Measurements from ENCODE around the gene HEPN1. TPM values are rescaled to one million over a fixed set of nuclear protein-coding genes. Genes with fewer than 3 reads are reported as not detected.

Gene HEPN1
- total RNA-seq, 6 experiments from 2014 or later: 0.18 TPM; not detected in 5

GRCh38 chr11:124942466-124943253 is 23.6 kb downstream of the HEPN1 start:
- H3K4me1 ChIP-seq: peaks cover 0 to 1% (median 0%) of the 10 kb centered on the region in 4 donors
- no peak overlapping the region for H3K4me3 ChIP-seq
- no peaks in the 10 kb centered on the region for H3K9me3 ChIP-seq
- no peak overlapping the region for H3K27ac ChIP-seq
- TF ChIP-seq, protein P1, sequence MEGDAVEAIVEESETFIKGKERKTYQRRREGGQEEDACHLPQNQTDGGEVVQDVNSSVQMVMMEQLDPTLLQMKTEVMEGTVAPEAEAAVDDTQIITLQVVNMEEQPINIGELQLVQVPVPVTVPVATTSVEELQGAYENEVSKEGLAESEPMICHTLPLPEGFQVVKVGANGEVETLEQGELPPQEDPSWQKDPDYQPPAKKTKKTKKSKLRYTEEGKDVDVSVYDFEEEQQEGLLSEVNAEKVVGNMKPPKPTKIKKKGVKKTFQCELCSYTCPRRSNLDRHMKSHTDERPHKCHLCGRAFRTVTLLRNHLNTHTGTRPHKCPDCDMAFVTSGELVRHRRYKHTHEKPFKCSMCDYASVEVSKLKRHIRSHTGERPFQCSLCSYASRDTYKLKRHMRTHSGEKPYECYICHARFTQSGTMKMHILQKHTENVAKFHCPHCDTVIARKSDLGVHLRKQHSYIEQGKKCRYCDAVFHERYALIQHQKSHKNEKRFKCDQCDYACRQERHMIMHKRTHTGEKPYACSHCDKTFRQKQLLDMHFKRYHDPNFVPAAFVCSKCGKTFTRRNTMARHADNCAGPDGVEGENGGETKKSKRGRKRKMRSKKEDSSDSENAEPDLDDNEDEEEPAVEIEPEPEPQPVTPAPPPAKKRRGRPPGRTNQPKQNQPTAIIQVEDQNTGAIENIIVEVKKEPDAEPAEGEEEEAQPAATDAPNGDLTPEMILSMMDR (IDR thresholded peaks at IDR 0.05): no peak
- TF ChIP-seq POLR2A (IDR thresholded peaks at IDR 0.05): no peak
- H3K36me3 ChIP-seq: no peaks in the 10 kb centered on the region
- H3K27me3 ChIP-seq: no peaks in the 10 kb centered on the region
- intact Hi-C loops (cut with DNase I): no loop called here
- ATAC-seq: no peak
- WGBS (ENCODE audit: insufficient coverage, low coverage, low lambda C conversion rate, missing lambda C conversion rate): 66% methylated on average over 6 of the region's 6 CpGs
- DNase-seq: no peak

- 90% methylated on average over 2 of the region's 5 CpGs for WGBS (ENCODE audit: insufficient coverage, low coverage, low lambda C conversion rate, missing lambda C conversion rate)
- ATAC-seq: no peak
- TF ChIP-seq, protein P1 (IDR thresholded peaks at IDR 0.05): no peak
- TF ChIP-seq POLR2A (IDR thresholded peaks at IDR 0.05): no peak
- no peak for DNase-seq
- no peak overlapping the region for H3K4me3 ChIP-seq
- intact Hi-C loops (cut with DNase I): no loop called here
- no peak overlapping the region for H3K27ac ChIP-seq
- no peaks in the 10 kb centered on the region for H3K27me3 ChIP-seq
- peaks cover 0 to 4% (median 0%) of the 10 kb centered on the region in 4 donors for H3K4me1 ChIP-seq
- no peaks in the 10 kb centered on the region for H3K36me3 ChIP-seq
- no peaks in the 10 kb centered on the region for H3K9me3 ChIP-seq
These were observed 24.2 kb downstream of the HEPN1 start for GRCh38 chr11:124943254-124943616.

DNA sequence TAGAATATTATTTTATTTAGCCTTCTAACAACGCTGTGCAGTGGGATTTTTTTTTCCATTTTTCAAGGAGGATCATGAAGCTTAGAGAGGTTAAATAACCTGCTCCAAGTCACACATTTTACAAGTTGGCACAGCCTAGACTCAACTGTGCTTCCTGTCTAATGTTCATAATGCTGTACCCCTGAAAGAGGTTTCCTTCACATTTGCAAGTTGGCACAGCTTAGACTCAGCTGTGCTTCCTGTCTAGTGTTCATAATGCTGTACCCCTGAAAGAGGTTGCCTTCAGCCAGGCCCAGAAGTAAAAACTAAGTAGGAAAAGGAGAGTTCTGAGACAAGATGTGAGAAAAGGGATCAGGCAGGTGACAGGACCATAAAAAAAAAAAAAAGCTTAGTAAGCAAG is 24.7 kb downstream of the HEPN1 start:
- intact Hi-C loops (cut with DNase I): no loop called here
- DNase-seq (no peak), ATAC-seq (no peak)
- Histone ChIP-seq H3K9me3 (no peaks in the 10 kb centered on the region), H3K36me3 (no peaks in the 10 kb centered on the region), H3K4me1 (peaks cover 0 to 4% (median 0%) of the 10 kb centered on the region in 4 donors), H3K27me3 (no peaks in the 10 kb centered on the region), H3K4me3 (no peak overlapping the region), H3K27ac (no peak overlapping the region)
- TF ChIP-seq, protein P1 (IDR thresholded peaks at IDR 0.05): no peak
- no peak for TF ChIP-seq POLR2A (IDR thresholded peaks at IDR 0.05)
- 21% methylated on average over 1 of the region's 1 CpG for WGBS (ENCODE audit: insufficient coverage, low coverage, low lambda C conversion rate, missing lambda C conversion rate)

- H3K27me3 ChIP-seq: no peaks in the 10 kb centered on the region
- TF ChIP-seq POLR2A (IDR thresholded peaks at IDR 0.05): no peak
- TF ChIP-seq, protein P1 (IDR thresholded peaks at IDR 0.05): no peak
- no peaks in the 10 kb centered on the region for H3K9me3 ChIP-seq
- H3K27ac ChIP-seq: no peak overlapping the region
- H3K36me3 ChIP-seq: no peaks in the 10 kb centered on the region
- 31% methylated on average over 3 of the region's 3 CpGs for WGBS (ENCODE audit: insufficient coverage, low coverage, low lambda C conversion rate, missing lambda C conversion rate)
- no peak overlapping the region for H3K4me3 ChIP-seq
- ATAC-seq: peak in 3 of 4 donors; percentile 67 to 83 (median 69)
- intact Hi-C loops (cut with DNase I): no loop called here
- no peak for DNase-seq
- peaks cover 0 to 4% (median 0%) of the 10 kb centered on the region in 4 donors for H3K4me1 ChIP-seq
These were observed 25.5 kb downstream of the HEPN1 start for GRCh38 chr11:124944565-124944964.

Data from right lobe of liver (tissue), 6 donors.